C4-2B (cell line): ENCODE measurements around the gene SRL.

Experiments used
- ZFX ChIP-seq: fragments of 450-650 bp; IDR thresholded peaks from 2 replicates; pipeline ENCODE4 v1.6.1; 2017
- TF ChIP-seq, protein P1 (sequence below): fragments of 450-650 bp; conservative IDR thresholded peaks from 2 replicates; pipeline ENCODE4 v1.5.1; 2017; ENCODE audit warnings: mild to moderate bottlenecking

DNA sequence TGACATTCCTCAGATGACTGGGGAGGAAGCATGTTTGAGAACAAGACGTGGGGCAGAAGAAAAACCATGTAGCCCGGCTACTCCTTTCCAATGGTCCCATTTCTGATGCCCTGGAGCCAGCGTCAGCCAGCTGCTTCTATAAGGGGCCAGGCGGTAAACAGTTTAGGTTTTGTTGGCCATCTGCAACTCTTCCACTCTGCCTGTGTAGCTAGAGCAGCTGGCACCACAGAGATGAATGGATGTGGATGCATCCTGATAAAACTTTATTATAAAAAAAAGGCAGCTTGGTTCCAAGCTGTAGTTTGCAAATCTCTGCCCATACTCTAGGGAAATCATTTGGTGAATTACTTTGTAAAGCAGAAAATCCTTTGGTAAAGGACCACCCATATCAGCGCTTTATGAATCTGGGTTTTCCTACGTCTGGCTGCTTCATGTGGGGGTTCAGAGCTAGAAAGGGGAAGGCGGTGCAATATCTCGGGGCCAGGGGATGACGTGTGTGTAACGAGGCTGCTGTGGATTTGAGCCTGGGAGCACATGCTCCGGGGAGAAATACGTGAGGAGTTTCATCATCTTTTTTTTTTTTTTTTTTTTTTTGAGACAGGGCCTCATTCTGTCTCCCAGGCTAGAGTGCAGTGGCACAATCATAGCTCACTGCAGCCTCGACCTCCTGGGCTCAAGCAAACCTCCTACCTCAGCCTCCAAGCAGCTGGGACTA lies 3.4 kb upstream of the SRL start:
- no peak for TF ChIP-seq ZFX
- TF ChIP-seq, protein P1, sequence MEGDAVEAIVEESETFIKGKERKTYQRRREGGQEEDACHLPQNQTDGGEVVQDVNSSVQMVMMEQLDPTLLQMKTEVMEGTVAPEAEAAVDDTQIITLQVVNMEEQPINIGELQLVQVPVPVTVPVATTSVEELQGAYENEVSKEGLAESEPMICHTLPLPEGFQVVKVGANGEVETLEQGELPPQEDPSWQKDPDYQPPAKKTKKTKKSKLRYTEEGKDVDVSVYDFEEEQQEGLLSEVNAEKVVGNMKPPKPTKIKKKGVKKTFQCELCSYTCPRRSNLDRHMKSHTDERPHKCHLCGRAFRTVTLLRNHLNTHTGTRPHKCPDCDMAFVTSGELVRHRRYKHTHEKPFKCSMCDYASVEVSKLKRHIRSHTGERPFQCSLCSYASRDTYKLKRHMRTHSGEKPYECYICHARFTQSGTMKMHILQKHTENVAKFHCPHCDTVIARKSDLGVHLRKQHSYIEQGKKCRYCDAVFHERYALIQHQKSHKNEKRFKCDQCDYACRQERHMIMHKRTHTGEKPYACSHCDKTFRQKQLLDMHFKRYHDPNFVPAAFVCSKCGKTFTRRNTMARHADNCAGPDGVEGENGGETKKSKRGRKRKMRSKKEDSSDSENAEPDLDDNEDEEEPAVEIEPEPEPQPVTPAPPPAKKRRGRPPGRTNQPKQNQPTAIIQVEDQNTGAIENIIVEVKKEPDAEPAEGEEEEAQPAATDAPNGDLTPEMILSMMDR = no peak
